HEK293 (cell line): ENCODE data around the gene TMUB1.

Experiments used
- CTCF ChIA-PET: fragments of 350-600 bp; formaldehyde crosslinking; extraction: SDS; loops from one replicate; lab custom pipeline; 2021; ENCODE audit warnings: antibody characterized with exemption; lab: Yijun Ruan, JAX
- POLR2A ChIA-PET: fragments of 300-600 bp; formaldehyde crosslinking; extraction: SDS; loops from one replicate; lab custom pipeline; 2020; ENCODE audit warnings: antibody characterized with exemption, inconsistent platforms; lab: Yijun Ruan, JAX
- H3K27ac ChIP-seq: fragments of 200-500 bp; sonication (Bioruptor generic); 2 replicates; pipeline ENCODE4 v1.5.1; 2014; ENCODE audit warnings: low read depth, low read length, control low read depth, inconsistent platforms; ENCODE audit errors: extremely low read depth
- H3K36me3 ChIP-seq, 2 experiments: fragments of 200-500 bp in 1 of 2; sonication (Bioruptor generic) in 1 of 2; 1 replicate in 1 of 2; 2 replicates in 1 of 2; pipeline ENCODE4 v1.5.1; 2014 to 2017; ENCODE audit warnings: inconsistent platforms in 2 of 2, low read length in 2 of 2; ENCODE audit not compliant: control insufficient read depth in 2 of 2, insufficient read depth in 1 of 2
- H3K4me1 ChIP-seq: fragments of 200-500 bp; sonication (Bioruptor generic); 2 replicates; pipeline ENCODE4 v1.5.1; 2014; ENCODE audit warnings: mild to moderate bottlenecking, low read length, inconsistent platforms; ENCODE audit not compliant: control insufficient read depth, insufficient read depth
- H3K4me3 ChIP-seq: 2 replicates; pipeline ENCODE4 v1.5.1; 2011; ENCODE audit warnings: low read depth, mild to moderate bottlenecking, control low read depth, low read length, moderate library complexity
- H3K9me3 ChIP-seq: fragments of 200-500 bp; sonication (Bioruptor generic); 2 replicates; pipeline ENCODE4 v1.5.1; 2014; ENCODE audit warnings: low read depth, low read length, inconsistent platforms; ENCODE audit not compliant: control insufficient read depth, insufficient read depth
- ATF2 ChIP-seq: fragments of 450-650 bp; formaldehyde crosslinking; IDR thresholded peaks from 2 replicates; pipeline ENCODE4 v1.5.1; 2016; ENCODE audit warnings: missing biosample characterization, missing genetic modification characterization, low read depth
- BCL11A ChIP-seq: fragments of 450-650 bp; formaldehyde crosslinking; IDR thresholded peaks from 2 replicates; pipeline ENCODE4 v1.5.1; 2016; ENCODE audit warnings: low read depth, missing biosample characterization, missing genetic modification characterization
- GLI2 ChIP-seq: fragments of 450-650 bp; formaldehyde crosslinking; IDR thresholded peaks from 2 replicates; pipeline ENCODE4; 2017; ENCODE audit warnings: missing biosample characterization, missing genetic modification characterization, low read depth, borderline replicate concordance
- GLIS1 ChIP-seq: fragments of 450-650 bp; formaldehyde crosslinking; IDR thresholded peaks from 2 replicates; pipeline ENCODE4 v1.5.1; 2016; ENCODE audit warnings: missing biosample characterization, missing genetic modification characterization
- GLIS2 ChIP-seq: fragments of 450-650 bp; formaldehyde crosslinking; IDR thresholded peaks from 2 replicates; pipeline ENCODE4 v1.5.1; 2016; ENCODE audit warnings: missing biosample characterization, missing genetic modification characterization
- HOXA7 ChIP-seq: sonication (generic); formaldehyde crosslinking; IDR thresholded peaks from 2 replicates; pipeline ENCODE4 v1.8.1; 2022; ENCODE audit warnings: missing genetic modification reagents, borderline replicate concordance
- KLF16 ChIP-seq: fragments of 450-650 bp; formaldehyde crosslinking; IDR thresholded peaks from 2 replicates; pipeline ENCODE4 v1.5.1; 2017; ENCODE audit warnings: missing biosample characterization, missing genetic modification characterization
- ZBTB48 ChIP-seq: fragments of 450-650 bp; formaldehyde crosslinking; IDR thresholded peaks from 2 replicates; pipeline ENCODE4 v1.5.1; 2016; ENCODE audit warnings: missing biosample characterization, missing genetic modification characterization
- ZBTB7A ChIP-seq: fragments of 450-650 bp; formaldehyde crosslinking; IDR thresholded peaks from 2 replicates; pipeline ENCODE4 v1.5.1; 2016; ENCODE audit warnings: low read depth, missing biosample characterization, missing genetic modification characterization
- ZBTB8A ChIP-seq: fragments of 450-650 bp; formaldehyde crosslinking; IDR thresholded peaks from 2 replicates; pipeline ENCODE4 v1.5.1; 2016; ENCODE audit warnings: missing biosample characterization, missing genetic modification characterization
- ZFP3 ChIP-seq: fragments of 450-650 bp; formaldehyde crosslinking; IDR thresholded peaks from 2 replicates; pipeline ENCODE4 v1.5.1; 2016; ENCODE audit warnings: low read depth, missing biosample characterization, missing genetic modification characterization
- ZFP37 ChIP-seq: fragments of 450-650 bp; formaldehyde crosslinking; IDR thresholded peaks from 2 replicates; pipeline ENCODE4 v1.5.1; 2016; ENCODE audit warnings: missing biosample characterization, missing genetic modification characterization
- ZNF121 ChIP-seq: fragments of 450-650 bp; formaldehyde crosslinking; IDR thresholded peaks from 2 replicates; pipeline ENCODE4 v1.5.1; 2016; ENCODE audit warnings: missing biosample characterization, missing genetic modification characterization
- ZNF211 ChIP-seq: fragments of 450-650 bp; formaldehyde crosslinking; IDR thresholded peaks from 2 replicates; pipeline ENCODE4 v1.5.1; 2016; ENCODE audit warnings: low read depth, missing biosample characterization, missing genetic modification characterization
- ZNF221 ChIP-seq: fragments of 450-650 bp; formaldehyde crosslinking; IDR thresholded peaks from 2 replicates; pipeline ENCODE4 v1.5.1; 2017; ENCODE audit warnings: missing biosample characterization, missing genetic modification characterization, borderline replicate concordance
- ZNF24 ChIP-seq: fragments of 450-650 bp; formaldehyde crosslinking; IDR thresholded peaks from 2 replicates; pipeline ENCODE4 v1.5.1; 2016; ENCODE audit warnings: missing biosample characterization, missing genetic modification characterization
- ZNF473 ChIP-seq: fragments of 450-650 bp; formaldehyde crosslinking; IDR thresholded peaks from 2 replicates; pipeline ENCODE4 v1.5.1; 2017; ENCODE audit warnings: missing biosample characterization, missing genetic modification characterization
- ZNF510 ChIP-seq: fragments of 450-650 bp; formaldehyde crosslinking; IDR thresholded peaks from 2 replicates; pipeline ENCODE4 v1.5.1; 2018; ENCODE audit warnings: mild to moderate bottlenecking, missing genetic modification characterization, missing biosample characterization; ENCODE audit not compliant: insufficient replicate concordance
- ZNF558 ChIP-seq: fragments of 450-650 bp; formaldehyde crosslinking; IDR thresholded peaks from 2 replicates; pipeline ENCODE4 v1.5.1; 2016; ENCODE audit warnings: missing biosample characterization, missing genetic modification characterization
- ZNF600 ChIP-seq: fragments of 450-650 bp; formaldehyde crosslinking; IDR thresholded peaks from 2 replicates; pipeline ENCODE4 v1.5.1; 2016; ENCODE audit warnings: missing biosample characterization, missing genetic modification characterization
- ZNF658 ChIP-seq: fragments of 450-650 bp; formaldehyde crosslinking; IDR thresholded peaks from 2 replicates; pipeline ENCODE4; 2016; ENCODE audit warnings: missing biosample characterization, missing genetic modification characterization
- ZNF664 ChIP-seq: fragments of 450-650 bp; formaldehyde crosslinking; IDR thresholded peaks from 2 replicates; pipeline ENCODE4 v1.5.1; 2016; ENCODE audit warnings: missing biosample characterization, missing genetic modification characterization
- ZNF701 ChIP-seq: fragments of 450-650 bp; formaldehyde crosslinking; IDR thresholded peaks from 2 replicates; pipeline ENCODE4 v1.5.1; 2016; ENCODE audit warnings: missing biosample characterization, missing genetic modification characterization
- ZNF777 ChIP-seq: fragments of 450-650 bp; formaldehyde crosslinking; IDR thresholded peaks from 2 replicates; pipeline ENCODE4 v1.5.1; 2017; ENCODE audit warnings: missing biosample characterization, missing genetic modification characterization, borderline replicate concordance
- ZNF830 ChIP-seq: fragments of 450-650 bp; IDR thresholded peaks from 2 replicates; pipeline ENCODE4 v1.5.0; 2018; ENCODE audit warnings: missing biosample characterization, missing genetic modification characterization, low read depth, mild to moderate bottlenecking, moderate library complexity
- TF ChIP-seq, protein P1 (sequence below): fragments of 450-650 bp; formaldehyde crosslinking; IDR thresholded peaks from 2 replicates; pipeline ENCODE4 v1.5.1; 2016; ENCODE audit warnings: missing biosample characterization, missing genetic modification characterization
- TF ChIP-seq, protein P2 (sequence below): fragments of 450-650 bp; formaldehyde crosslinking; IDR thresholded peaks from 2 replicates; pipeline ENCODE4 v1.5.1; 2016; ENCODE audit warnings: missing biosample characterization, missing genetic modification characterization

Gene TMUB1

DNA sequence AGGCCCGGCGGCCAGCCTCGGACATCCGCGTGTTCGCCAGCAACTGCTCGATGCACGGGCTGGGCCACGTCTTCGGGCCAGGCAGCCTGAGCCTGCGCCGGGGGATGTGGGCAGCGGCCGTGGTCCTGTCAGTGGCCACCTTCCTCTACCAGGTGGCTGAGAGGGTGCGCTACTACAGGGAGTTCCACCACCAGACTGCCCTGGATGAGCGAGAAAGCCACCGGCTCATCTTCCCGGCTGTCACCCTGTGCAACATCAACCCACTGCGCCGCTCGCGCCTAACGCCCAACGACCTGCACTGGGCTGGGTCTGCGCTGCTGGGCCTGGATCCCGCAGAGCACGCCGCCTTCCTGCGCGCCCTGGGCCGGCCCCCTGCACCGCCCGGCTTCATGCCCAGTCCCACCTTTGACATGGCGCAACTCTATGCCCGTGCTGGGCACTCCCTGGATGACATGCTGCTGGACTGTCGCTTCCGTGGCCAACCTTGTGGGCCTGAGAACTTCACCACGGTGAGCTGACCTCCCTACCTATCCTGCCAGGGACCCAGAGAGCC lies 34.3 kb downstream of the TMUB1 start:
- no peaks in the 10 kb centered on the region for H3K4me1 ChIP-seq
- no peaks in the 10 kb centered on the region for H3K9me3 ChIP-seq
- TF ChIP-seq ZNF121 (tag by site-specific recombination): no peak
- TF ChIP-seq, protein P1, sequence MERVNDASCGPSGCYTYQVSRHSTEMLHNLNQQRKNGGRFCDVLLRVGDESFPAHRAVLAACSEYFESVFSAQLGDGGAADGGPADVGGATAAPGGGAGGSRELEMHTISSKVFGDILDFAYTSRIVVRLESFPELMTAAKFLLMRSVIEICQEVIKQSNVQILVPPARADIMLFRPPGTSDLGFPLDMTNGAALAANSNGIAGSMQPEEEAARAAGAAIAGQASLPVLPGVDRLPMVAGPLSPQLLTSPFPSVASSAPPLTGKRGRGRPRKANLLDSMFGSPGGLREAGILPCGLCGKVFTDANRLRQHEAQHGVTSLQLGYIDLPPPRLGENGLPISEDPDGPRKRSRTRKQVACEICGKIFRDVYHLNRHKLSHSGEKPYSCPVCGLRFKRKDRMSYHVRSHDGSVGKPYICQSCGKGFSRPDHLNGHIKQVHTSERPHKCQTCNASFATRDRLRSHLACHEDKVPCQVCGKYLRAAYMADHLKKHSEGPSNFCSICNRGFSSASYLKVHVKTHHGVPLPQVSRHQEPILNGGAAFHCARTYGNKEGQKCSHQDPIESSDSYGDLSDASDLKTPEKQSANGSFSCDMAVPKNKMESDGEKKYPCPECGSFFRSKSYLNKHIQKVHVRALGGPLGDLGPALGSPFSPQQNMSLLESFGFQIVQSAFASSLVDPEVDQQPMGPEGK (tag by site-specific recombination): no peak
- no peak for TF ChIP-seq ZFP3 (tag by site-specific recombination)
- TF ChIP-seq ZNF510 (tag by site-specific recombination): no peak
- TF ChIP-seq, protein P2, sequence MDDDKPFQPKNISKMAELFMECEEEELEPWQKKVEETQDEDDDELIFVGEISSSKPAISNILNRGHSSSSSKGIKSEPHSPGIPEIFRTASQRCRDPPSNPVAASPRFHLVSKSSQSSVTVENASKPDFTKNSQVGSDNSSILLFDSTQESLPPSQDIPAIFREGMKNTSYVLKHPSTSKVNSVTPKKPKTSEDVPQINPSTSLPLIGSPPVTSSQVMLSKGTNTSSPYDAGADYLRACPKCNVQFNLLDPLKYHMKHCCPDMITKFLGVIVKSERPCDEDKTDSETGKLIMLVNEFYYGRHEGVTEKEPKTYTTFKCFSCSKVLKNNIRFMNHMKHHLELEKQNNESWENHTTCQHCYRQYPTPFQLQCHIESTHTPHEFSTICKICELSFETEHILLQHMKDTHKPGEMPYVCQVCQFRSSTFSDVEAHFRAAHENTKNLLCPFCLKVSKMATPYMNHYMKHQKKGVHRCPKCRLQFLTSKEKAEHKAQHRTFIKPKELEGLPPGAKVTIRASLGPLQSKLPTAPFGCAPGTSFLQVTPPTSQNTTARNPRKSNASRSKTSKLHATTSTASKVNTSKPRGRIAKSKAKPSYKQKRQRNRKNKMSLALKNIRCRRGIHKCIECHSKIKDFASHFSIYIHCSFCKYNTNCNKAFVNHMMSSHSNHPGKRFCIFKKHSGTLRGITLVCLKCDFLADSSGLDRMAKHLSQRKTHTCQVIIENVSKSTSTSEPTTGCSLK (tag by site-specific recombination): no peak
- no peak for TF ChIP-seq ZNF701
- no peak for TF ChIP-seq ZFP37 (tag by site-specific recombination)
- no peak for TF ChIP-seq ZNF600 (tag by site-specific recombination)
- TF ChIP-seq ZNF558: no peak
- no peak for TF ChIP-seq ZNF664 (tag by site-specific recombination)
- no peak for TF ChIP-seq GLI2 (tag by site-specific recombination)
- no peak for TF ChIP-seq ZNF777
- H3K4me3 ChIP-seq: no peak overlapping the region
- CTCF ChIA-PET: interaction anchor here (0.6 kb wide), 1 partner anchor 15 kb away, joined by 3 read pairs; no protein-coding TSS in a partner anchor
- POLR2A ChIA-PET: no interaction called here
- no peak overlapping the region for H3K27ac ChIP-seq
- peaks cover 0 to 36% of the 10 kb centered on the region in 2 experiments; a peak in 1 of 3 replicates for H3K36me3 ChIP-seq

DNA sequence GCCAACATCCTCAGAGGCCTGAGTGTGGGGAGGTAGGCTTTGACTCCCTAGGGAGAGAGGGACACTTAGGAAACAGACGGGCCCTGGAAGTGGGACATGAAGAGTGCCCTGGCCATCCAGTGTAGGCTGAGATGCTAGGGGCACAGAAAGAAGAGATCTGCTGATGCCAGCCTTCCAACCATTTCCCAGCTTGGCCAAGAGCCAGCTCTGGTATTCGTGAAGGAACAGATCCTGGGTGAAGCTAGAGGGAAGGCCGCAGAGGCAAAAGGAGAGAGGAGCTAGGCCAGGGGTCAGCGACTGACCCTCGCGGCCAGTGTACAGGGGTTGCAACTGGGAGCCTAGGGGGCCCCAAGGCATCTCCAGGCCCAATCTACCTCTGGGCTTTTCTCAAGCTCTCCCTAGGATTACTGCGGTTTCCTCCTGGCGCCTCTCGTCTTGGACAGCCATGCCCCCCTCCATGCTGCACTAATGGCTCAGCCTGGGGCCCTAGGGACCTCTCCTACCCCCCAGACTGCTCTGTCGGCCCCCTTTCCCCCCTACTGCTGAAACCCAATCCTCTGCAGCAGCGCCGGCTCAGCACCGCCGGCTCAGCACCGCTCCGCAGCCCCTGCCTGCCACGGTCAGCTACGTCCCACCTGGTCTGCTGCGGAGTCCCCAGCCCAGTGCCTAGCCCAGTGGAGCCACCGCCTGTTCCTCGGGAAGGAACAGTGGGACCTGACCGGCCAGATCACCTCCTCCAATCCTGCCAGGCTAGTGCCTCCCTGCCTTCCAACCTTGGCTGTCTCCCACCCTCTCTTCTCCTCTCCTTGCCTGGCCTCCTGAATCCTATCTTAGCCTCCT lies 35.1 kb downstream of the TMUB1 start, which contains the start of gene ASIC3:
Gene ASIC3 (plus strand): TSS at position 556 of the 840 bp plus-strand sequence. CDS start 355 bp downstream, outside the sequence.
- Histone ChIP-seq H3K9me3 (no peaks in the 10 kb centered on the region), H3K36me3 (peaks cover 0 to 30% of the 10 kb centered on the region in 2 experiments; a peak in 1 of 3 replicates), H3K4me3 (no peak within 1 kb of the TSS), H3K4me1 (no peaks in the 10 kb centered on the region)
- POLR2A ChIA-PET: interaction anchor here (0.6 to 1.3 kb wide), 3 partner anchors 9 to 60 kb away, joined by 3 to 7 read pairs (median 4); partner anchors contain the start of gene ABCB8
- peak; percentile 89 for TF ChIP-seq GLIS1 (tag by site-specific recombination)
- no peak for TF ChIP-seq ZBTB7A
- TF ChIP-seq ZNF830 (tag by site-specific recombination): no peak
- no peak for TF ChIP-seq ZNF473 (tag by site-specific recombination)
- no peak for TF ChIP-seq ZBTB8A (tag by site-specific recombination)
- TF ChIP-seq, protein P1 (tag by site-specific recombination): no peak
- no peak for TF ChIP-seq ZNF658 (tag by site-specific recombination)
- no peak for TF ChIP-seq ZBTB48 (tag by site-specific recombination)
- peak; percentile 57 for TF ChIP-seq ZNF600 (tag by site-specific recombination)
- TF ChIP-seq ZNF221: no peak
- no peak for TF ChIP-seq HOXA7
- no peak for TF ChIP-seq BCL11A (tag by site-specific recombination)
- TF ChIP-seq KLF16 (tag by site-specific recombination): no peak
- TF ChIP-seq ZNF211: no peak
- no peak for TF ChIP-seq ATF2 (tag by site-specific recombination)
- no peak for TF ChIP-seq ZNF24 (tag by site-specific recombination)
- TF ChIP-seq GLIS2 (tag by site-specific recombination): peak; percentile 45; the same call in 1 of the 2 replicates
- TF ChIP-seq, all 188 proteins: peak for 3
- H3K27ac ChIP-seq: no peak within 1 kb of the TSS
- CTCF ChIA-PET: no interaction called here
